GM23338 (cell line): ENCODE results near the gene CEP192.

ENCODE experiments used
- CREB1 ChIP-seq: fragments of 250-450 bp; sonication (Bioruptor Pico); IDR thresholded peaks from 2 replicates; pipeline ENCODE4 v1.5.0; 2020; ENCODE audit warnings: low read depth, mild to moderate bottlenecking, moderate library complexity
- CTCF ChIP-seq, 2 experiments: fragments of 200-600 bp in 1 of 2; sonication (generic) in 1 of 2; conservative IDR thresholded peaks; 2 replicates each; pipeline versions ENCODE4 v1.5.1 to v1.6.1; 2016 to 2017; ENCODE audit warnings: antibody characterized with exemption in 2 of 2, low read depth in 2 of 2, mild to moderate bottlenecking in 2 of 2, moderate library complexity in 1 of 2
- EZH2 ChIP-seq: fragments of 200-600 bp; sonication (generic); IDR thresholded peaks from one replicate; pipeline ENCODE4 v1.8.0; 2017; ENCODE audit warnings: antibody characterized with exemption, mild to moderate bottlenecking, low read depth; ENCODE audit not compliant: unreplicated experiment
- EZH2phosphoT487 ChIP-seq: fragments of 200-600 bp; sonication (generic); IDR thresholded peaks from one replicate; pipeline ENCODE4 v1.8.1; 2018; ENCODE audit warnings: antibody characterized with exemption; ENCODE audit not compliant: unreplicated experiment
- JUNB ChIP-seq: IDR thresholded peaks from one replicate; pipeline ENCODE4 v1.6.1; 2016; ENCODE audit warnings: antibody characterized with exemption; ENCODE audit not compliant: unreplicated experiment
- POLR2AphosphoS5 ChIP-seq: IDR thresholded peaks from 2 replicates; pipeline ENCODE4 v1.6.1; 2016; ENCODE audit warnings: antibody characterized with exemption, low read depth
- REST ChIP-seq: IDR thresholded peaks from one replicate; pipeline ENCODE4 v1.6.1; 2018; ENCODE audit warnings: antibody characterized with exemption; ENCODE audit not compliant: unreplicated experiment

DNA sequence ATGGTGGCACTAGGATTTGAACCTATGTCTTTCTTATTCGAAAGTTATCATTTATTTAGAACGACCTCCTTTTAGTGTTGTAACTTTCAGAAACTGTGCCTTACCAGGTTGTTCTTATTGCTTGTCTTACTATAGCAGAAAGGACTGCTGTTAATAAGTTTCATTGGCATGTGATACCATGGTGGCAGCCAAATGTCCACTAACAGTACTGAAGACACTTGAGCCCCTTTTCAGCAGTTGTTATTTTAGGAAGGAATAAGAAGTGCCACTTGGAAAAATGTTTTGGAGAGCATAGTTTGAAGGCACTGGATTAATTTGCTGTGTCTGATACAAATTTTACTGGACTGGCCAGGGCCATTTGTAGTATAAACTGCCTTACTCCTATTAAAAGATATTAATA lies 37.7 kb downstream of the CEP192 start:
- no peak for TF ChIP-seq CTCF (conservative IDR thresholded peaks at IDR 0.05; ENCODE audit: low read depth in 2 of 2)
- TF ChIP-seq REST: no peak
- TF ChIP-seq CREB1 (CRISPR knock-in tag): no peak
- no peak for TF ChIP-seq JUNB
- no peak for TF ChIP-seq EZH2
- TF ChIP-seq POLR2AphosphoS5: no peak
- no peak for TF ChIP-seq EZH2phosphoT487
